Stimulated activated naive B cell treated with anti-CD40 and anti-IgM and Interleukin-4, amounts not matched to agents 10 μg/mL and 1 μg/mL and 100 μg/mL, for 72 hours (primary cell): ENCODE results near the gene DDX1.
"Not testable (repeated sequence)": the region's sequence is repeated elsewhere in the genome, so short reads cannot be mapped to it uniquely, and the experiment has no call there.

Source experiments
- ATAC-seq, 2 donors: fragments of 150-1000 bp; cut with Tn5 transposase; replicated peaks; 2 replicates each; pipeline ENCODE4 v1.10.0; 2021; ENCODE audit warnings: moderate library complexity in 1 of 2
- DNase-seq: peaks from one replicate; pipeline ENCODE4 v3.0.0; 2021
- H3K27ac Mint-ChIP-seq: one replicate; pipeline ENCODE4 v1.8.0; 2022; ENCODE audit warnings: mild to moderate bottlenecking, mixed read lengths
- H3K27me3 Mint-ChIP-seq, 2 donors: one replicate each; pipeline ENCODE4 v1.8.0; 2022; ENCODE audit warnings: mixed read lengths in 2 of 2
- H3K36me3 Mint-ChIP-seq, 2 donors: one replicate each; pipeline ENCODE4 v1.8.0; 2022; ENCODE audit warnings: mixed read lengths in 2 of 2, mild to moderate bottlenecking in 1 of 2
- H3K4me1 Mint-ChIP-seq, 2 donors: one replicate each; pipeline ENCODE4 v1.8.0; 2022; ENCODE audit warnings: mixed read lengths in 2 of 2, mild to moderate bottlenecking in 1 of 2
- H3K4me3 Mint-ChIP-seq, 2 donors: one replicate each; pipeline ENCODE4 v1.8.0; 2022; ENCODE audit warnings: mild to moderate bottlenecking in 2 of 2, mixed read lengths in 2 of 2, moderate library complexity in 1 of 2
- H3K9me3 Mint-ChIP-seq, 2 donors: one replicate each; pipeline ENCODE4 v1.8.0; 2022; ENCODE audit warnings: mixed read lengths in 2 of 2, mild to moderate bottlenecking in 1 of 2

DDX1 gene

GRCh38 chr2:15610430-15610952 is 18.8 kb downstream of the DDX1 start:
- DNase-seq (no peak), ATAC-seq (no peak)
- Mint-ChIP-seq H3K4me1 (no peaks in the 10 kb centered on the region), H3K27ac (no peak overlapping the region), H3K27me3 (no peaks in the 10 kb centered on the region), H3K36me3 (peaks cover 33 to 45% of the 10 kb centered on the region in 2 donors), H3K9me3 (peaks cover 0 to 2% of the 10 kb centered on the region in 2 donors), H3K4me3 (no peak overlapping the region)

- DNase-seq, ATAC-seq, H3K4me1 Mint-ChIP-seq, H3K4me3 Mint-ChIP-seq, H3K27me3 Mint-ChIP-seq, H3K9me3 Mint-ChIP-seq, H3K27ac Mint-ChIP-seq: not testable (repeated sequence)
- H3K36me3 Mint-ChIP-seq: peaks cover 33 to 43% of the 10 kb centered on the region in 2 donors
These were observed 20.4 kb downstream of the DDX1 start for GRCh38 chr2:15612101-15612500.

- DNase-seq (no peak), ATAC-seq (no peak)
- Mint-ChIP-seq H3K4me1 (no peaks in the 10 kb centered on the region), H3K36me3 (peaks cover 21 to 35% of the 10 kb centered on the region in 2 donors), H3K27ac (no peak overlapping the region), H3K27me3 (no peaks in the 10 kb centered on the region), H3K9me3 (peaks cover 0 to 2% of the 10 kb centered on the region in 2 donors), H3K4me3 (no peak overlapping the region)
These were observed 22.2 kb downstream of the DDX1 start for GRCh38 chr2:15613736-15614429.

- Mint-ChIP-seq H3K27me3 (no peaks in the 10 kb centered on the region), H3K36me3 (peaks cover 21 to 33% of the 10 kb centered on the region in 2 donors), H3K4me1 (peaks cover 0 to 1% of the 10 kb centered on the region in 2 donors), H3K27ac (no peak overlapping the region), H3K9me3 (peaks cover 0 to 2% of the 10 kb centered on the region in 2 donors), H3K4me3 (no peak overlapping the region)
- ATAC-seq (no peak), DNase-seq (no peak)
These were observed 23.1 kb downstream of the DDX1 start for GRCh38 chr2:15614545-15615300.

- ATAC-seq: no peak
- H3K36me3 Mint-ChIP-seq: peaks cover 15 to 26% of the 10 kb centered on the region in 2 donors
- H3K9me3 Mint-ChIP-seq: no peaks in the 10 kb centered on the region
- H3K4me3 Mint-ChIP-seq: no peak overlapping the region
- no peaks in the 10 kb centered on the region for H3K27me3 Mint-ChIP-seq
- DNase-seq: no peak
- H3K4me1 Mint-ChIP-seq: peaks cover 0 to 1% of the 10 kb centered on the region in 2 donors
- H3K27ac Mint-ChIP-seq: no peak overlapping the region
These were observed 23.7 kb downstream of the DDX1 start for GRCh38 chr2:15615301-15615920.

GRCh38 chr2:15616429-15616828 is 24.8 kb downstream of the DDX1 start:
- H3K36me3 Mint-ChIP-seq: peaks cover 15 to 28% of the 10 kb centered on the region in 2 donors
- no peaks in the 10 kb centered on the region for H3K27me3 Mint-ChIP-seq
- DNase-seq (no peak), ATAC-seq (no peak)
- H3K9me3 Mint-ChIP-seq: no peaks in the 10 kb centered on the region
- H3K4me1 Mint-ChIP-seq: peaks cover 0 to 1% of the 10 kb centered on the region in 2 donors
- no peak overlapping the region for H3K27ac Mint-ChIP-seq
- H3K4me3 Mint-ChIP-seq: no peak overlapping the region

- no peak for DNase-seq
- no peaks in the 10 kb centered on the region for H3K9me3 Mint-ChIP-seq
- H3K4me3 Mint-ChIP-seq: no peak overlapping the region
- H3K27ac Mint-ChIP-seq: no peak overlapping the region
- H3K27me3 Mint-ChIP-seq: no peaks in the 10 kb centered on the region
- peaks cover 18 to 27% of the 10 kb centered on the region in 2 donors for H3K36me3 Mint-ChIP-seq
- ATAC-seq: no peak
- peaks cover 0 to 1% of the 10 kb centered on the region in 2 donors for H3K4me1 Mint-ChIP-seq
These were observed 25.4 kb downstream of the DDX1 start for GRCh38 chr2:15616850-15617777.

- no peak for ATAC-seq
- Mint-ChIP-seq H3K36me3 (peaks cover 23 to 32% of the 10 kb centered on the region in 2 donors), H3K27me3 (no peaks in the 10 kb centered on the region), H3K4me1 (peaks cover 0 to 1% of the 10 kb centered on the region in 2 donors), H3K27ac (no peak overlapping the region), H3K4me3 (no peak overlapping the region), H3K9me3 (no peaks in the 10 kb centered on the region)
- no peak for DNase-seq
These were observed 26.2 kb downstream of the DDX1 start for GRCh38 chr2:15617778-15618448.

GRCh38 chr2:15618449-15618855 is 26.8 kb downstream of the DDX1 start:
- peaks cover 0 to 1% of the 10 kb centered on the region in 2 donors for H3K9me3 Mint-ChIP-seq
- H3K4me3 Mint-ChIP-seq: no peak overlapping the region
- DNase-seq (no peak), ATAC-seq (no peak)
- H3K27ac Mint-ChIP-seq: no peak overlapping the region
- no peaks in the 10 kb centered on the region for H3K27me3 Mint-ChIP-seq
- H3K36me3 Mint-ChIP-seq: peaks cover 23 to 33% of the 10 kb centered on the region in 2 donors
- H3K4me1 Mint-ChIP-seq: peaks cover 0 to 1% of the 10 kb centered on the region in 2 donors

GRCh38 chr2:15619076-15619475 is 27.4 kb downstream of the DDX1 start:
- no peak overlapping the region for H3K4me3 Mint-ChIP-seq
- peaks cover 5 to 6% of the 10 kb centered on the region in 2 donors for H3K9me3 Mint-ChIP-seq
- DNase-seq: no peak
- H3K27me3 Mint-ChIP-seq: no peaks in the 10 kb centered on the region
- H3K27ac Mint-ChIP-seq: no peak overlapping the region
- H3K4me1 Mint-ChIP-seq: peaks cover 0 to 1% of the 10 kb centered on the region in 2 donors
- peaks cover 26 to 36% of the 10 kb centered on the region in 2 donors for H3K36me3 Mint-ChIP-seq
- no peak for ATAC-seq

GRCh38 chr2:15619510-15619909 is 27.8 kb downstream of the DDX1 start:
- no peak overlapping the region for H3K4me3 Mint-ChIP-seq
- no peaks in the 10 kb centered on the region for H3K27me3 Mint-ChIP-seq
- H3K36me3 Mint-ChIP-seq: peaks cover 30 to 41% of the 10 kb centered on the region in 2 donors
- DNase-seq (no peak), ATAC-seq (no peak)
- H3K9me3 Mint-ChIP-seq: peaks cover 7 to 8% of the 10 kb centered on the region in 2 donors
- no peak overlapping the region for H3K27ac Mint-ChIP-seq
- peaks cover 0 to 1% of the 10 kb centered on the region in 2 donors for H3K4me1 Mint-ChIP-seq

GRCh38 chr2:15619938-15620337 is 28.3 kb downstream of the DDX1 start:
- peaks cover 7 to 8% of the 10 kb centered on the region in 2 donors for H3K9me3 Mint-ChIP-seq
- no peak overlapping the region for H3K27ac Mint-ChIP-seq
- peaks cover 31 to 43% of the 10 kb centered on the region in 2 donors for H3K36me3 Mint-ChIP-seq
- no peaks in the 10 kb centered on the region for H3K27me3 Mint-ChIP-seq
- no peak for DNase-seq
- H3K4me3 Mint-ChIP-seq: no peak overlapping the region
- H3K4me1 Mint-ChIP-seq: peaks cover 0 to 1% of the 10 kb centered on the region in 2 donors
- no peak for ATAC-seq

GRCh38 chr2:15620340-15620739 is 28.7 kb downstream of the DDX1 start:
- Mint-ChIP-seq H3K4me1 (peaks cover 0 to 1% of the 10 kb centered on the region in 2 donors), H3K27me3 (no peaks in the 10 kb centered on the region), H3K9me3 (peaks cover 7 to 8% of the 10 kb centered on the region in 2 donors), H3K27ac (no peak overlapping the region), H3K4me3 (no peak overlapping the region), H3K36me3 (peaks cover 31 to 39% of the 10 kb centered on the region in 2 donors)
- no peak for ATAC-seq
- DNase-seq: no peak
